HG03342 (cell line): ENCODE measurements around the gene RGS12.
A peak's percentile ranks its signal among the peaks of the same experiment; 100 is the strongest.

Experiments
- ATAC-seq: cut with Tn5 transposase; IDR thresholded peaks from one replicate; pipeline ENCODE4 v1.9.1; 2021; ENCODE audit warnings: mild to moderate bottlenecking, moderate library complexity; ENCODE audit not compliant: unreplicated experiment

RGS12 gene, protein sequence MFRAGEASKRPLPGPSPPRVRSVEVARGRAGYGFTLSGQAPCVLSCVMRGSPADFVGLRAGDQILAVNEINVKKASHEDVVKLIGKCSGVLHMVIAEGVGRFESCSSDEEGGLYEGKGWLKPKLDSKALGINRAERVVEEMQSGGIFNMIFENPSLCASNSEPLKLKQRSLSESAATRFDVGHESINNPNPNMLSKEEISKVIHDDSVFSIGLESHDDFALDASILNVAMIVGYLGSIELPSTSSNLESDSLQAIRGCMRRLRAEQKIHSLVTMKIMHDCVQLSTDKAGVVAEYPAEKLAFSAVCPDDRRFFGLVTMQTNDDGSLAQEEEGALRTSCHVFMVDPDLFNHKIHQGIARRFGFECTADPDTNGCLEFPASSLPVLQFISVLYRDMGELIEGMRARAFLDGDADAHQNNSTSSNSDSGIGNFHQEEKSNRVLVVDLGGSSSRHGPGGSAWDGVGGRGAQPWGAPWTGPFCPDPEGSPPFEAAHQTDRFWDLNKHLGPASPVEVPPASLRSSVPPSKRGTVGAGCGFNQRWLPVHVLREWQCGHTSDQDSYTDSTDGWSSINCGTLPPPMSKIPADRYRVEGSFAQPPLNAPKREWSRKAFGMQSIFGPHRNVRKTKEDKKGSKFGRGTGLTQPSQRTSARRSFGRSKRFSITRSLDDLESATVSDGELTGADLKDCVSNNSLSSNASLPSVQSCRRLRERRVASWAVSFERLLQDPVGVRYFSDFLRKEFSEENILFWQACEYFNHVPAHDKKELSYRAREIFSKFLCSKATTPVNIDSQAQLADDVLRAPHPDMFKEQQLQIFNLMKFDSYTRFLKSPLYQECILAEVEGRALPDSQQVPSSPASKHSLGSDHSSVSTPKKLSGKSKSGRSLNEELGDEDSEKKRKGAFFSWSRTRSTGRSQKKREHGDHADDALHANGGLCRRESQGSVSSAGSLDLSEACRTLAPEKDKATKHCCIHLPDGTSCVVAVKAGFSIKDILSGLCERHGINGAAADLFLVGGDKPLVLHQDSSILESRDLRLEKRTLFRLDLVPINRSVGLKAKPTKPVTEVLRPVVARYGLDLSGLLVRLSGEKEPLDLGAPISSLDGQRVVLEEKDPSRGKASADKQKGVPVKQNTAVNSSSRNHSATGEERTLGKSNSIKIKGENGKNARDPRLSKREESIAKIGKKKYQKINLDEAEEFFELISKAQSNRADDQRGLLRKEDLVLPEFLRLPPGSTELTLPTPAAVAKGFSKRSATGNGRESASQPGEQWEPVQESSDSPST (N-terminal part only)

DNA sequence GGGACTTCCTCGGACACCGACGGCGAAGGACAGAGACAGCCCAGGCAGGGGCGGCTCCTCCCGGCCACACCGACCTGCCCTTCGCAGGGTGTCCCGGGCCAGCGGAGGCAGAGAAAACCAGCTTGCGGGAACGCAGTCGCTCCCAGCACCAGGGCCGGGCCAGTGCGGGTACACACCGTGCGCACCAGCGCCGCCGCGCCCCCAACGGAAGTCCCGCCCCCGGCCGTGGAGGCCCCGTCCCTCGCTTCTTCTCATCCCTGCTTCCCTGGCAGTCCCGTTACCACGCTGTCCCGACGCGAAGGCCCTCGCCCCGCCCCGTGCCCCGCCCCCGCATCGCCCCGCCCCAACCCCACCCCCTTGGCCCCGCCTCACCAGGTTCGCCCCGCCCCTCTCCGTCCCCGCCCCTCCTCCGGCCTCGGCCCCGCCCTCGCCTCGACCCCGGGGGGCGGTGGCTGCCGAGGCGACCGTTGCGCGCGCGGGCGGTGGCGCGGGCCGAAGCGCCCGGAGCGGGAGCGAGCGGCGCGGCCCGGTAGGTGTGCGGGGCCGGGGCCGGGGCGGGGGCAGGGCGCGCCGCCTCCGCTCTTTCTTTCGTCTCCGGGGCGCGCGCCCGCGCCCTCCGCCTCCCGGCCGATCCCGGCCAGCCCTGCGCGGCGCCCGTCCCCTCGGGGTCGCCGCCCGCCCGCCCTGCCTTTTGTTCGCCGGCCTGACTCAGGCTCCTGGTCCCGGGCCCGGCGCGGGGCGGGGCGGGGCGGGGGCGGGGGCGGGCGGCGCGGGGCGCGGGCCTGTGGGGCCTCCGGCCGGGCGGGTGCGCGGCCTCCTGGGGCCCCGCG is at the start of gene RGS12:
Gene RGS12 (plus strand): TSS at position 451 of the 830 bp plus-strand sequence. CDS start 23,150 bp downstream, outside the sequence.
- ATAC-seq: peak; percentile 65

DNA sequence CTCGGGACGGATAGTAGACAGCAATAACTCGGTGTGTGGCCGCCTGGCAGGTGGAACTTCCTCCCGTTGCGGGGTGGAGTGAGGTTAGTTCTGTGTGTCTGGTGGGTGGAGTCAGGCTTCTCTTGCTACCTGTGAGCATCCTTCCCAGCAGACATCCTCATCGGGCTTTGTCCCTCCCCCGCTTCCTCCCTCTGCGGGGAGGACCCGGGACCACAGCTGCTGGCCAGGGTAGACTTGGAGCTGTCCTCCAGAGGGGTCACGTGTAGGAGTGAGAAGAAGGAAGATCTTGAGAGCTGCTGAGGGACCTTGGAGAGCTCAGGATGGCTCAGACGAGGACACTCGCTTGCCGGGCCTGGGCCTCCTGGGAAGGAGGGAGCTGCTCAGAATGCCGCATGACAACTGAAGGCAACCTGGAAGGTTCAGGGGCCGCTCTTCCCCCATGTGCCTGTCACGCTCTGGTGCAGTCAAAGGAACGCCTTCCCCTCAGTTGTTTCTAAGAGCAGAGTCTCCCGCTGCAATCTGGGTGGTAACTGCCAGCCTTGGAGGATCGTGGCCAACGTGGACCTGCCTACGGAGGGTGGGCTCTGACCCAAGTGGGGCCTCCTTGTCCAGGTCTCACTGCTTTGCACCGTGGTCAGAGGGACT is 49.6 kb upstream of the RGS12 start:
- ATAC-seq: no peak

DNA sequence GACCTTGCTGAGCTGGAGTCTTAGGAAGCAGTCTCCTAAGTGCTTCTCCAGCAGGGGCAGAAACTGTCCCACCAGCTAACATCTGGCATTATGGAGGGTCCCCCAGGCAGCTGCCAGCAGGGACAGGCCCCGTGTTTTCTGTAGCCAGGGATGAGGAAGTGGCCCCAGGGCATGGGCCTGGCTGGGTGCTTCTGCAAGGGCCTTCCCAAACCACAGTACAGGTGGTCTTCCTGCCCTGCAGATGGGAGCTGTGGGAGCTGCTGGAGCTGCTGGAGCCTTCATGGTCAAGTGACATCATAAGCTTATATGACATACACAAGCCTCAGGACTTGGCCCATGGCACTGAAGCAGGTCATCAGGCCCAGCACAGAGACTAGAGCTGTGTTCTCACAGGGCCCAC is 48.8 kb upstream of the RGS12 start:
- no peak for ATAC-seq

DNA sequence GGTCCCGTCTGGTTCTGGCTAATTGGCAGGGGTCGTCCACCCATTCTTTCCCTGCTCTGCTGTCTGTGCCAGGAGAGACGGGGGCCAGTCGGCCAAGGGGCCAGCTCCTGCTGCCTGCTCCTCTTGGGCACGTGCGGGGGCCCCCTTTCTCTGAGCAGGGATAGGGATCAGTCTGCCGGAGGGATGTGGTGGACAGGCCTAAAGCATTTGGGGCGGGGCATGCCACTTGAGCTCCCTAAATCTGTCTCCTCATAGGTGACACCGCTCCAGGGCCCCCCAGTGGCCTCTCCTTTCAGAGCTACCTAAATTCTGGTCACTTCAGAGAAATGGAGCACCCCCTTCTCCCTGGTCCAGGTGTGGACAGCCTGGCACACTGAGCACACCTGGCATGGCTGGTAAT is 48.1 kb upstream of the RGS12 start:
- ATAC-seq: no peak

DNA sequence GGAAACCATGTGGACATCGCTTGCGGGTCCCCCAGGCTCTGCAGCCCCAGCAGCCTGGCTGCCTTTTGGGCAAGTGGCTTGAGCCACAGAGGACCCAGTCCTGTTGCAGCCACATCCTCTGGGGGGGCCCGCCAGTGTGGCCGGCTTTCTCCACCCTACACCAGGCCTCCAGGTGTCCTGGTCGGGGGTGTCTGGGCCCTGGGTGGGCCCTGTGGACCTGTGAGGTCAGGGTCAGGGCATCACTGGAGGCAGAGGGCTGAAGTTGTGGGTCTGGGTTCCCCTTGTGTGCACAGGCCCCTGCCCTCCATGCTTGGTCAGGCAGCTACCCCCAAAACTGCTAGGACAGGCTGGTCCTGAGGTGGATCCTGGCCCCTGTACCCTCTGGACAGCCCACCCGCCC is 47.1 kb upstream of the RGS12 start:
- ATAC-seq: no peak

DNA sequence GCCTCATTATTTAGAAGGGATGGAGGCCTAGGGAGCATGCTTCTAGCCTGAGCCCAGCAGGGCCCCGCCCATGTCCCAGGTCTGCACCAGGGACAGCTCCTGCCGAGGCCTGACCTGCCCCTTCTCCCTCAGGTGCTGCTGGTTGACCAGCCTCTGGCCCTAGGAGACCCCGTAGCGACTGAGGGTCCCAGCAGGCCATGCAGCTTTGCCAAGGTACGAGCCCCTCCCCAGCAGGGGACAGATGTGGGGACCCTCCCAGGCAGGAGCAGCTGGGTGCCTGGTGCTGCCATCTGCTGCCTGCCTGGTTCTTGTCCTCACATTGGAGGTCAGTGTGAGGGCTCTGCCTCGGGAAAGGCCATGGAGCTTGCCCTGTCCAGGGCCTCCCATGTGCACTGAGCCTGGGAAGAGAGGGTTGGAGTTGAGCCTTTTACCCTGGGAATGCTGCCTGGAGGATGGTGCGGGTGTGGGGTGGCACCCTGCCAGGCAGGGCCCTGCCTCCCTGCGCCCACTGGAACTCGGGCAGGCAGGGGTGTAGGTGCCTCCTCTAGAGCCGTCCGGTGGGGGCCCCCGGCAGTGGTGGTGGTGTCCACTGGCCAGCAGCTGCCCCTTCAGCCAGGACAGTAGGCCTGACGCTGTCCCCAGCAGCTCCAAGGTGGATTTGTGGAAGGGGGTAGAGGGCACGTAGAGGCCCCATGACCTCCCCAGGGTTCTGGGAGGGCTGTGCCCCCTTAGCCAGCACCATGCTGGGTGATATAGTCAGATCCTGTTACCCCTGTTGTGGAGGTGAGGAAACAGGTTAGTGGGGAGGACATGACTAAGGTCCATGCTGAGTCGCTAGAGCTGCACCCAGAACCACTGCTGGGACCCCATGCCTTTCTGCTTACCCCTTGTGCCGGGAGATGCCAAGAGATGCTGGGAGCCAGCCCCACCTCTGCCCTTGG is 46.1 kb upstream of the RGS12 start:
- ATAC-seq: no peak

DNA sequence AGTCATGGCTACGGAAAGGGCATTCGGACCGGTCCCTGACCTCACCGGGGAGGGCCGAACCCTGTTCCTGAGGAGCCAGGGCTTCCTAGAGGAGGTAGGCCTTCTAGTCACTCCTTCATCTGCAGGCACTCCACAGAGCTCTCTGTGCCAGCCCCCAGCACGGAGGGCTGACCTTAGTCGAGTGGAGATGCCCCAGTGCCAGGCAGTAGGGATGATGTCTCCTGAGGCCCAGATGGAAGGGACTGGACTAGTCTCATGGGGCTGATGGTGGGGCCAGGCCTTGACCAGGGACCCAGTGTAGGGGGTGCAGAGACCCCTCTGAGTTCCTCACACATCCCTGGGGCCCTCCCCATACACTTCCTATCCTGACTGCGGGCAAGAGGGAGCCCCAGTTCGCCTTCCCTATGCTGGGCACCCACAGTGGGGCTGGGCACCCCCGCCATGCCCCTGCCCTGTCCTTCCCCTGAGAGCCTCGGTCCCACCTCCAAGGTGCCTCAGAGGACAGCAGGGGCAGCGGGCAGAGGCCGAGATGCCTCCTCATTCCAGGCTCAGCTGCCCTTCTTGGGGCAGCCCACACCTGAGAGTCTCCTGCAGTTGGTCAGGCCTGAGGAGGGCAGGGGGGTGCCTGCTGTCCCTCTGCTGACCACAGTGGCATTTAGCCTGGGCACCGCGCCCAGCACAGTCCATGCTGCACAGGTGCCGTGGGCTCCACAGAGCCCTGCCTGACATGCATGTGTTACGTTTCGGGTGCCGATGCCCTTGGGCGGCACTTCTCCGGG is 45.2 kb upstream of the RGS12 start:
- ATAC-seq: no peak

DNA sequence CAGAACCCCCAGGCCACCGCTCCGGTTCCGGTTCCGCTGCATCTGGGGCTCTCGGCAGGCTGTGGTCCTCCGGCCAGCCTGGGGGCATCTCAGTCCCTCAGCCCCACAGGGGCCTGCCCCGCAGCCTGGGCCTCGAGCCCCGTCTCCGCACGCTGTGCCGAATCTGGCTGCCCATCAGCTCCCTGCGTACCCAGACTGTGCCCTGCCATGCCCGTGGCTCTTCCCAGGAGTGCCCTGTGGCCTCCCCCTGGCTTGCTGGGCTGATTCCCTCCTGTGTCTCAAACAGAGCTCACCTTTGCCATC is 44.7 kb upstream of the RGS12 start:
- ATAC-seq: no peak

DNA sequence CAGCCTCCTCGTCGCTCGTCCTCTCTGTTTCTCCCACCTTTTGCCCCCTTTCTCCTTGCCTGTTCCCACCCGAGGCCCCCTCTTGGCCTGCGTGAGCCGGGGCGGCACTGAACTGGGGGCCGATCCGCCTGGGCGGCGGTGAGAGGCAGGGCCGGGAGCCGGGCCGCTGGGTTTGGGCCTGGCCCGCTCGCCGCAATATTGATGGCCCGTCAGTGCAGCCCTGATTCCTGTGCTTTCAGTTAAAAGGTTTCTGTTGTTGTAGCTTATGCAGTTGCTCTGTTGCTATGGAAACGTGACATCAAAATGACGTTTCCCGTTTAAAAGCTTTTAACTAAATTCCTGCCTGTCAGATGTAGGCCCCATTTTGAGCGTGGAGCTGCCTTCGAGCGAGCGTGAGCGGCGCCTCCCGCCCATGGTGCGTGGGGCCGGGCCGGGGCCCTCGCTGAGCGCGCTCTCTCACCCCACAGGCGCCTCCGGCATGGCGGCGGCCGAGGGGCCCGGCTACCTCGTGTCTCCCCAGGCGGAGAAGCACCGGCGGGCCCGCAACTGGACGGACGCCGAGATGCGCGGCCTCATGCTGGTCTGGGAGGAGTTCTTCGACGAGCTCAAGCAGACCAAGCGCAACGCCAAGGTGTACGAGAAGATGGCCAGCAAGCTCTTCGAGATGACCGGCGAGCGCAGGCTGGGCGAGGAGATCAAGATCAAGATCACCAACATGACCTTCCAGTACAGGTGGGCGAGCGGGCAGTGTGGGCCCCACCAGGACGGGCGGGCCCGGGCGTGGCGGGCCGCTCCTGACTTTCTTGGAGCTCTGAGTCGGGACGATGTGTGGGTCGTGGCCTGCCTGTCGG is 43.8 kb upstream of the RGS12 start, which contains the start of gene MSANTD1:
Gene MSANTD1 (plus strand): TSS at position 349 of the 851 bp plus-strand sequence. CDS start 64 bp downstream, at position 413.
- ATAC-seq: no peak

DNA sequence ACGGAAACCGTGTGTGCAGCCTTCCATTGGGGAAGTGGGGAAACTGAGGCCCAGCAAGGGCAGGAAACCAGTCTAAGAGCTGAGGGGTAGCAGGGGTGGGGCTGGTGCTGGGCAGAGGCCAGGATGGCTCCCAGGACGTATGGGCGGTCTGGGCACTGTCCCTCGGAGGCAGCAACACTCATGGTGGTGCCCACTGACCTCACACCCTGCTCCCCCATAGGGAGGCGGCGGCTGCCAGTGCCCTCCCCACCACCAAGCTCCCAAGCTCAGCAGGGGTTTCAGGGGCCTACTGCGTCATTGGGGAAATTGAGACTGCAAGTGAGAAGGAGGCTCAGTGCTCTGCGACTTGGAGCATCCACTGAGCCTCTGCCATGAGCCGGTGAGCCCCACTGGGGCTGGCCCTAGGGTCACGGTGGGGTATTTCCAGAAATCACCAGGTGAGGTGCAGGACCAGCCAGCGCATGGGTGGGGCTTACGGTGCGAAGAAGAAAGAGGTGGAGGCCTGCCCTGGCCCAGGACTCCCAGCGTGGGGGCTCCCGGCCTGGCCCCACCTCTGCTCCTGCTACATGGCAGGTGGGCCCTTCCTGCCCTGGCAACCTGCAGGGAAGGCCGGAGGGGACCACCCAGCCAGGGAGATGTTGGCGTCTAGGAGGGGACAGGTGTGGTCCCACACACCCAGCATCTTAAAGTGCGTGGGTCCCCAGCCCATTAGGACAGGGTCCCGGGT is 42.9 kb upstream of the RGS12 start:
- ATAC-seq: no peak

DNA sequence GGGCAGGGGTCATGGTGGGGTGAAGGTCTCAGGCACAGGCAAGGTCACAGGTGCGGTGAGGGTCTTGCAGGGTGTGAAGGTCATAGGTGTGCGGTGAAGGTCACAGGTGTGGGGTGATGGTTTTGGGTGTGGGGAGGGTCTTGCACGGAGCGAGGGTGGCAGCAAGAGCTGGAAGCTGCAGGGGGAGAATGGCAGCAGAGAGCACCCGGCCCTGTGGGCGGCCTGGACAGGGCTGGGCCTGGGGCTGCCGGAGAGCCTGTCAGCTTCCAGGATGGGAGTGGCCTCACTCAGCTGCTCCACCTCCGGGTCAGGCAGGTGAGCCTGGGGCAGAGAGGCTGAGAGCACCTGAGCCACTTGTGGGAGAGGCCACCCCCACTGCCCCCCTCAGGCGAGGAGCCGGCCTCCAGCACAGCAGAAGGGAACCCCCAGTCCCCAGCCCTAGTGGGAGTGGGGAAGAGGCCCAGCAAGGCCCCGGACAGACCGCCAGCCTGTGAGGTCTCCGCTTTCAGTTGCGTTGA is 42.3 kb upstream of the RGS12 start:
- no peak for ATAC-seq

DNA sequence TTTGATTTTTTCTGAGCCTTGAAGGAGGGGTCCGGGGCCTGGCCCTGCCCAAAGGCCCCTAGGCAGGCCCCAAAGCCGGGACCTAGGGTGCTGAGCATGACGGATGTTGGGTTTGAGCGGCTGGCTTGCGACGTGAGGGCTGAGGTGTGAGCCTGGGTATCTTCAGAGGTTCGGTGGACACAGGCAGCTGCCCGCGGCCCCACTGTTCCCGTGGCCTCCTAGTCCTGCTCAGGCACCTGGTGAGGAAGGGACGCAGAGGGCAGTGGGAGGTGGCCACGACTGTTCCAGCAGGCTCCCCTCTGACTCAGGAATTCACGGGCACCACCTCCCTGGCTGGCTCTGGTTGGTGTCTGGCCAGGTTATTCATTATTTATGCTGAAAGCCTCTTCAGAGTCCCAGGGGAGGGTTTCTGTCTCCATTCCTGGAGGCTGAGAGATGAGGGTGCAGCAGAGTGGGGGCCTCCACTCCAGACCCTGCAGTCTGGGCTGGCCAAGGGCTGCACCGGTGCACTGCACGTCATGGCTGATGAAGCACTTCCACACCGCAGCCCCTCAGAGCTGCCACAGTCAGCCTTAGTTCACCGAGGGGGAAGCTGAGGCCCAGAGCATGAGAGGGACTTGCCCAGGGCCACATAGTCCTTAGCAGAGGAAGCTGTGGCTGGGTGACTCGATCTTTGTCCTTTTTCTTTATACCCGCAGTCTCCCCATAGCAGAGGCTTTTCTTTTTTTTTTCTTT is 41.7 kb upstream of the RGS12 start:
- ATAC-seq: no peak

DNA sequence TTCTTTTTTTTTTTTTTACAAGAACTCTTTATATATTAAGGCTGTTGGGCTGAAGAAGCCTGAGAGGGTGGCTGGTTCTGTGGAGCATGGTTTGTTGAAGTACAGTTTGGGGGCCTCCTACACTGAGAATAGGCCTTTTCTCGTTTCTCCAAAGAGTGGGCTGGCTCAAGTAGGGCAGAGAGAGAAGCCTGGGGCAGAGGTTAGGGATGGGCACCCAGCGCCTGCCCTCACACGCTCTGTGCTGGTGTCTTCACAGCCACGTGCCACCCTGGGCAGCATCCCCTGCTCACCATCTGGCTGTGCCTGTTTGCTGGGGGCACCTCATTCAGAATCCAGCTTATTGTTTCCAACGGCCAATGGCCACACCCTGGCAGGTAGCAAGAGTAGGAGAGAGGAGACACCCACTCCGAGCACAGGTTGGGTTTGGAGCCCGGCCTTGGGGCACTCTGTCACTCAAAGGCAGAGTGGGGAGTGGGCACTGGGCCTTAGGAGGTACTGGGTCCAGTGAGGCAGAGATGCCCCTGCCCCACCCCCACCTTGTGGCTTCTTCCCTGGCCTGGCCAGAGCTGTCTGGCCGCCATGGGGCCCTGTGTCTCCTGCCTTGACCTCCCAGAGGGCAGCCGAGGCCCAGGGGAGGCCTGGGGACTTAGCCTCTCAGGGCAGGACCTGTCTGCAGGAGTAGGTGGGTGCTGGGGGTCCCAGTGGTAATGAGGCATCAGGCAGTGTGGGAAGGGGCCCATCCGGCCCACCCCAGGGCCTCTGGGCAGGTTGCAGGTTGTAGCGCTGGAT is 40.9 kb upstream of the RGS12 start:
- ATAC-seq: no peak

DNA sequence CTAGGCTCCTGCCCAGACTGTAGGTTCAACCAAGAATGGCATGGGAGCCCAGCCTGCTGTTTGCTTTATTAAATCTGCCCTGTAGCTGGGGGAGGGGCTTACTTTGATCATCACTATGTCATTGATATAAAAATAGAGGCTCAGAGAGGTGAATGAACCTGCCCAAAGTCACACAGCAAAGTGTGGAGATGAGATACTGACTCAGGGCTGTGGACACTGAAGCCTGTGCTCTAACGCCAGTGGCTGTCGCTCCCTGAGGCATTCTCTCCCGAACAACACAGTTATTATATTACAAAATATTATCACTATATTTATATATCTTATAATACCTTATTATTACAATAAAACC is 40.4 kb upstream of the RGS12 start:
- no peak for ATAC-seq
